Measurements from ENCODE around the gene TMEM115. TPM values are rescaled to one million over a fixed set of nuclear protein-coding genes. Genes with fewer than 3 reads are reported as not detected.

TMEM115 gene
- total RNA-seq, 1 donor from 2014 or later: 18.7 TPM

- ATAC-seq (no peak), DNase-seq (ENCODE audit: low spot score) (no peak)
Observed at GRCh38 chr3:50378757-50379156, 19.4 kb upstream of the TMEM115 start.

DNA sequence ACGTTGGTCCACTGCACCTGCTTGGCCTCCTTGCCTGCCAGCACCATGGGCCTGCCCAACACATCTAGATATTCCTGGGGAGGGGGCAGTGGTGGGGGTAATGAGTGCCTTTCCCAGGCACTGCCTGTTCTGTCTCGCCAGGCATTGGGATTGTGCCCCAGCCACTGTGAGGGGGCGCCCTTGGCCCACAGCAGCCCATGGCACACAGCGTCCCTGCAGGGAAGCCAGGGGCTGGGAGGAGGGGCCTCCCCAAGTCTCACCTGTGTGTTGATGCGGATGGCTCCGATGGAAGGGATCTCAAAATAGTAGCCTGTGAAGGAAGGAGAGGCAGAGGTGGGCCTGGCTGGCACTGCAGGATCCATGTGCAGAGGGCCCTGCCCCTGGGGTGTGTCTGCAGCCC is 18.7 kb upstream of the TMEM115 start:
- ATAC-seq: no peak

GRCh38 chr3:50375258-50375931 is 16.1 kb upstream of the TMEM115 start:
- ATAC-seq (peak; percentile 15), DNase-seq (ENCODE audit: low spot score) (no peak)

More for the DNA sequence above, 18.7 kb upstream of the TMEM115 start:
- no peak for DNase-seq (ENCODE audit: low spot score)

GRCh38 chr3:50374363-50375257 is 15.3 kb upstream of the TMEM115 start:
- ATAC-seq (no peak), DNase-seq (ENCODE audit: low spot score) (no peak)

DNA sequence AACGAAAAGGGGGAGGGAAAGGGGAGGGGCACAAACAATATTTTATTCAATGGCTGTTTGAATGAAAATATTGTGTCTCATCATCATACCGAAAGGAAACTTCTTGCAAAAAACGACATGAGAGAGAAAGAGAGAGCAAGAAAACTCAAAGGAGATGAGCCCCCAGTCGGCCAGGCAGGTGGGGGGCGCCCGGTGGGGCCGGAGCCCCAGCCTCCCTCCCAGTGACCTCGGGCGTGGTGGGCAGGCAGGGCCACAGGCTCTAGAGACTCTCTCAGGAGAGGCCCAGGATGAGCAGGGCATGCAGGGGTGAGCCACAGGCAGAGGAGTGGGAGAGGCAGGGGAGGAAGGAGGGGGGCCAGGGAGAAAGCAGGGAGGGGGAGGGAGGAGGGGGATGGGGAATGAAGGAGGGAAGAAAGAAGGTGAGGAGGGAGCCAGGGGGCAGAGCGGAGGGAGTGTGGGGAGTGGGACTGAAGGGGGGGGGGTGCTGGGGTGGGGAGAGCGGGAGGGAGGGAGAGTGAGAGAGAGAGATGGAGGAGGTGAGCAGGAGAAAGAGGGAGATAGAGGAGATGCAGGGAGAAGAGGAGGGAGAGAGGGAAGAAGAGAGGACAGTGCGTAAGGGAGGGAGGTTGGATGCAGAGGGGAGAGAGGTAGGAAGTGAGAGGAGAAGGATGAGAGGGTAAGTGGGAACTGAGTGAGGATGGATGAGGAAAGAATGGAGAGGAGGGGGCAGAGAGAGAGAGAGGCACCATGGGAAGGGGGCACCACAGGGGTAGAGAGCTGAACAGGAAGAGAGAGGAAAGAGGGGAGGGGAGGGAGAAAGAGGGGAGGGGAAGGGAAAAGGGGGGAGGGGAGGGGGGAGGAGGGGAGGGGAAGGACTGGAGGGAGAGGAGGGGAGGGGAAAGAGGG is 14.1 kb upstream of the TMEM115 start:
- ATAC-seq (no peak), DNase-seq (ENCODE audit: low spot score) (no peak)

DNA sequence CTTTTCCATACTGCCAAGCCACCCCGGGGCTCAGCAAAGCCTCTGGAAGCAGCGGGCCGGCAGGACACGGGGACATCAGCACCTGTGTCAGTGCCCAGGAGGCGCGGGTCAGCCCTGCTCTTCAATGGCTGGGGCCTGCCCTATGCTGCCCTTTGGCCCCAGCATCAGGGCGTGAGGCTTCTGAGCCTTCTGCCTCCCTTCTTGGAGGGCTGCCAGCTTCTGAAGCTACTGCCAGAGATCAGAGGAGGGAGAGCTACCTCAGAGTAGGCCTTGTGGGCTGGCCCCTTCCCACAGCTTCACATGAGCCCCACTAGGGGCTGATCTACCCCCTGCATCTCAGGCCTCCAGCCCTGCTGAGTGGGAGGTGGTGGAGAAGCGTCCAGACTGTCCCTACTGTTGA is 13.0 kb upstream of the TMEM115 start:
- DNase-seq (ENCODE audit: low spot score): no peak

GRCh38 chr3:50371133-50371685 is 11.9 kb upstream of the TMEM115 start:
- DNase-seq (ENCODE audit: low spot score) (no peak), ATAC-seq (no peak)

More for the DNA sequence above, 13.0 kb upstream of the TMEM115 start:
- ATAC-seq: peak; percentile 16

GRCh38 chr3:50370594-50370993 is 11.3 kb upstream of the TMEM115 start:
- no peak for ATAC-seq
- no peak for DNase-seq (ENCODE audit: low spot score)

GRCh38 chr3:50369012-50369670 is 9.8 kb upstream of the TMEM115 start:
- no peak for ATAC-seq
- DNase-seq (ENCODE audit: low spot score): no peak

DNA sequence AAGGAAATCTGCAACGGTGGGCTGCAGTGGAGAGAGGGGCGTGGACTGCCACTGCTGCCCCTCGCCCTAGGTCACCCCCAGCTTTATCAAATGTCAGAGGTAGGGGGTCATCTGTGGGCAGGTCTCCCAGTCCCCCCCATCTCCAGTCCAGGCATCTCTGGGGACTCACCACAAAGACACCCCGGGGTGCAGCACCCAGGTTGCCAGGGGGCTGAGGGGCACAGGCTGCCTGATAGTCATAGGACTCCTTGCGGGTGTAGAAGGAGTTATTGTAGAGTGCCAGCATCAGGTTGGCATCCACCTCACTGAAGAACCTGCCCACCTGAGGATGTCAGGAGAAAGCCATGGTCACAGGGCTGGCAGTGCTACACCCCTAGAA is 6.5 kb upstream of the TMEM115 start:
- DNase-seq (ENCODE audit: low spot score): no peak

DNA sequence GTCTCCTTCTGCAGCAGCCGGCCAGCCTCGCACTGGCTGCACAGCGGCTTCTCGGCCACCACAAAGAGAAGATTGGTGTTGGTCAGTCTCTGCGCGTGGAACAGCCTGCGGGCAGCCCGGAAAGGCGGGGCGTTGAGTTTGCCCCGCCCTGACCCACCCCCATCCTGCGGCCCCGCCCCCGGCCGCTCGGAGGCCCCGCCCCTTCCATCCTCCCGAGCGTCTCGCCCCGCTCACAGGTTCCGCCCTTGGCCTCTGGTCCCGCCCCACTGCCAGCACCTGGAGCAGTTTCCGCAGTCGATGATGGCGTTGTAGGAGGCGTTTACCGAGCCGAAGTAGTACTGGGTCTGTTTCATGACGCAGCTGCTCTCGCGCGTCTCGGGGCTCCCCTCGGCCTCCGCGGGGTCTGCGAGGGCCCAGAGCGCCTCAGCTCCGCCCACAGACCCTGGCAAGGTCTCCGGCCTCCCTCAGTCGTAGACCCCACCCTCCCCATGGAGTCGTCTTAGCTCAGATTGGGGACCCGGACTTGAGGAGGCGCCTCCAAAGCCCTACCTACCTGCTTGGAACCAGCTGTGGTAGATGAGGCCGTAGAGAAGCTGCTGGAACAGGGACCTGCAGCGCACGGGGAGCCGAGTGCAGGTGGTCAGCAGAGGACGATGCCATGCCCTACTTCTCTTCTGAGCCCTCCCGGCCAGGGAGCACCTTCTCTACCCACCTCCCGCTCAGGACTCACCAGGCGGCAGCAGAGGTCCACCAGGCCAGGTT is 5.9 kb upstream of the TMEM115 start:
- DNase-seq (ENCODE audit: low spot score) (peak; percentile 89), ATAC-seq (peak; percentile 88)

More for the DNA sequence above, 6.5 kb upstream of the TMEM115 start:
- ATAC-seq: no peak

GRCh38 chr3:50364573-50365079 is 5.3 kb upstream of the TMEM115 start:
- DNase-seq (ENCODE audit: low spot score) (no peak), ATAC-seq (peak; percentile 21)

DNA sequence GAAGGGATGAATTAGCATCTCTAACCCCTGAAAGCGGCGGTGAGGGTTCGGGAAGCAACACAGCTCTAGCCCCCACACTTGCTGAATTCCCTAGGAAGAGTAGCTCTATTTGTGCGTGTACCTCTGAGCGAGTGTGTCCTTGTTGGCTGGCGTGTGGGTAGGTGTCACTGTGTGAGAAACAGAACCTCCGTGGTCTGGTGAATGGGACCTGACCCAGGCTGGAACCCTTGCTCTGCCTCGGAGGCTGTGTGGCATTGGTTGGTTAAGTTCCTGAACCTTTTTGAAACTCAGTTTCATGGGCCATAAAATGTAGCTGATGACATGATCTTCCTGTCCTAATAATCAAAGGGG is 414 bp upstream of the TMEM115 start:
- DNase-seq (ENCODE audit: low spot score): no peak
- no peak for ATAC-seq

GRCh38 chr3:50358355-50358910 is 888 bp downstream of the TMEM115 start:
- no peak for DNase-seq (ENCODE audit: low spot score)
- ATAC-seq: no peak

GRCh38 chr3:50357481-50357880 is 1.8 kb downstream of the TMEM115 start:
- DNase-seq (ENCODE audit: low spot score) (no peak), ATAC-seq (no peak)

DNA sequence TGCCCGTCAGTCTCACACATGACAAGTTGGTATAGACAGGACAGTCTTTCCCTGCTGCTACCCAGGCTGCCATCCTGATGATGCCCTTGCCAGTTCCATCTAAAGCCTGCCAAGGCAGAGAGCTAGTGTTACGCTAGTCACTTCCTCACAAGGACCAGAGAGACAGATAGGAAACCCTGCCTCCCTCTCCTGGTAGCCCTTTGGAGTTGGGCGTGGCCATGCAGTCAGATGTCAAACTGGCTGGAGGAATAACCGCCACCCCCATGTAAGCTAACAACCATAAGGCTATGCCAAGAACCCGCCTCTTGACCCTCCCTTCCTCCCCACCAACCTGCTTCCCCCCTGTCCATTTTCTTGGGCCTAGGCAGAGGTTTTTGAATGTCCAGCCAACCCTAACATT is 2.8 kb downstream of the TMEM115 start:
- ATAC-seq: peak; percentile 33
- no peak for DNase-seq (ENCODE audit: low spot score)

- no peak for ATAC-seq
- DNase-seq (ENCODE audit: low spot score): no peak
Observed at GRCh38 chr3:50355829-50356552, 3.3 kb downstream of the TMEM115 start.

GRCh38 chr3:50354850-50355249 is 4.5 kb downstream of the TMEM115 start:
- DNase-seq (ENCODE audit: low spot score) (no peak), ATAC-seq (no peak)

Data from left lobe of liver (tissue), 2 donors.